Non-pigmented ciliary epithelial cell (primary cell): ENCODE measurements around the gene KIR2DL3.
"Not testable (repeated sequence)": the region's sequence is repeated elsewhere in the genome, so short reads cannot be mapped to it uniquely, and the experiment has no call there.

Experiments
- DNase-seq: peaks from one replicate; pipeline ENCODE4 v3.0.0-alpha.2; 2010; ENCODE audit warnings: low read depth

Gene KIR2DL3

GRCh38 chr19:54744080-54744479, 5.8 kb downstream of the KIR2DL3 start:
- not testable (repeated sequence) for DNase-seq

- not testable (repeated sequence) for DNase-seq
Observed at GRCh38 chr19:54747614-54748322, 9.5 kb downstream of the KIR2DL3 start.

- DNase-seq = not testable (repeated sequence)
Observed at GRCh38 chr19:54750276-54750675, 12.0 kb downstream of the KIR2DL3 start.

GRCh38 chr19:54756204-54757110, 18.1 kb downstream of the KIR2DL3 start:
- not testable (repeated sequence) for DNase-seq

GRCh38 chr19:54758577-54758976, 20.3 kb downstream of the KIR2DL3 start:
- not testable (repeated sequence) for DNase-seq

GRCh38 chr19:54764219-54764618, 25.9 kb downstream of the KIR2DL3 start:
- not testable (repeated sequence) for DNase-seq

- DNase-seq = not testable (repeated sequence)
Observed at GRCh38 chr19:54766464-54766863, 28.2 kb downstream of the KIR2DL3 start.

GRCh38 chr19:54769646-54770045, 31.3 kb downstream of the KIR2DL3 start, which contains the start of gene KIR2DL1:
Gene KIR2DL1, plus strand, starts transcription at chr19:54769793. Its CDS starts 58 bp downstream, at chr19:54769851.
- DNase-seq = not testable (repeated sequence)

GRCh38 chr19:54770511-54770910, 32.2 kb downstream of the KIR2DL3 start:
- DNase-seq = not testable (repeated sequence)

- DNase-seq = not testable (repeated sequence)
Observed at GRCh38 chr19:54771018-54771960, 33.0 kb downstream of the KIR2DL3 start.

- not testable (repeated sequence) for DNase-seq
Observed at GRCh38 chr19:54772666-54773065, 34.4 kb downstream of the KIR2DL3 start.

GRCh38 chr19:54775095-54775815, 36.9 kb downstream of the KIR2DL3 start:
- DNase-seq = not testable (repeated sequence)

- DNase-seq = not testable (repeated sequence)
Observed at GRCh38 chr19:54775830-54776229, 37.5 kb downstream of the KIR2DL3 start.

- DNase-seq = not testable (repeated sequence)
Observed at GRCh38 chr19:54777851-54778250, 39.5 kb downstream of the KIR2DL3 start.

- not testable (repeated sequence) for DNase-seq
Observed at GRCh38 chr19:54778896-54779295, 40.6 kb downstream of the KIR2DL3 start.

- not testable (repeated sequence) for DNase-seq
Observed at GRCh38 chr19:54782916-54783315, 44.6 kb downstream of the KIR2DL3 start.

- DNase-seq = not testable (repeated sequence)
Observed at GRCh38 chr19:54786091-54786723, 47.9 kb downstream of the KIR2DL3 start.

- not testable (repeated sequence) for DNase-seq
Observed at GRCh38 chr19:54788154-54788553, 49.8 kb downstream of the KIR2DL3 start.

GRCh38 chr19:54790711-54791110, 52.4 kb downstream of the KIR2DL3 start:
- DNase-seq = no peak

- DNase-seq = no peak
Observed at GRCh38 chr19:54791476-54791875, 53.2 kb downstream of the KIR2DL3 start.
